Bronchial epithelial cell (primary cell): ENCODE measurements around the gene THSD4. TPM values are rescaled to one million over a fixed set of nuclear protein-coding genes. Genes with fewer than 3 reads are reported as not detected.

Experiments
- DNase-seq: peaks from one replicate; pipeline ENCODE4 v3.0.0-alpha.2; 2010; ENCODE audit warnings: low read depth
- FAIRE-seq: peaks from 2 replicates; lab custom pipeline; 2011; peaks lifted over from hg19 to GRCh38; lab: Jason Lieb, UNC
- H3K27me3 ChIP-seq: 2 replicates; pipeline ENCODE4 v1.5.1; 2011; ENCODE audit warnings: low read length; ENCODE audit not compliant: control insufficient read depth, insufficient read depth
- H3K36me3 ChIP-seq: 2 replicates; pipeline ENCODE4 v1.5.1; 2011; ENCODE audit warnings: low read length; ENCODE audit not compliant: control insufficient read depth, insufficient read depth
- H3K4me3 ChIP-seq: 2 replicates; pipeline ENCODE4 v1.5.1; 2011; ENCODE audit warnings: mild to moderate bottlenecking, low read depth, low read length, control low read depth
- CTCF ChIP-seq: IDR thresholded peaks from 2 replicates; pipeline ENCODE4 v1.5.1; 2011; ENCODE audit warnings: mild to moderate bottlenecking, moderate library complexity, low read length, control low read depth, inconsistent platforms; ENCODE audit not compliant: insufficient read depth, severe bottlenecking
- total RNA-seq: library from RNA; depleted of rRNA; stranded (reverse); fragments of >200 nt; gene quantifications from 2 replicates; pipeline ENCODE4 v1.2.1, GENCODE V29; 2014

Gene THSD4
- total RNA-seq, 1 donor from 2014 or later, result 14.5 TPM

GRCh38 chr15:71117714-71118305 is 2.5 kb downstream of the THSD4 start:
- FAIRE-seq (no peak), DNase-seq (no peak)
- Histone ChIP-seq H3K4me3 (no peak overlapping the region), H3K36me3 (no peaks in the 10 kb centered on the region), H3K27me3 (no peaks in the 10 kb centered on the region)
- no peak for TF ChIP-seq CTCF

- DNase-seq, result no peak
- H3K36me3 ChIP-seq, result no peaks in the 10 kb centered on the region
- no peak for TF ChIP-seq CTCF
- no peak for FAIRE-seq
- H3K27me3 ChIP-seq, result no peaks in the 10 kb centered on the region
- H3K4me3 ChIP-seq, result no peak overlapping the region
Measured at GRCh38 chr15:71118345-71118744, 3.1 kb downstream of the THSD4 start.

GRCh38 chr15:71118881-71119632 is 3.8 kb downstream of the THSD4 start:
- H3K4me3 ChIP-seq, result no peak overlapping the region
- DNase-seq (no peak), FAIRE-seq (no peak)
- no peaks in the 10 kb centered on the region for H3K27me3 ChIP-seq
- no peak for TF ChIP-seq CTCF
- no peaks in the 10 kb centered on the region for H3K36me3 ChIP-seq

- Histone ChIP-seq H3K36me3 (no peaks in the 10 kb centered on the region), H3K4me3 (no peak overlapping the region), H3K27me3 (no peaks in the 10 kb centered on the region)
- FAIRE-seq, result no peak
- no peak for TF ChIP-seq CTCF
- no peak for DNase-seq
Measured at GRCh38 chr15:71120428-71120944, 5.2 kb downstream of the THSD4 start.

GRCh38 chr15:71121442-71121841 is 6.2 kb downstream of the THSD4 start:
- DNase-seq (no peak), FAIRE-seq (peak; percentile 55)
- H3K4me3 ChIP-seq, result no peak overlapping the region
- no peaks in the 10 kb centered on the region for H3K27me3 ChIP-seq
- no peaks in the 10 kb centered on the region for H3K36me3 ChIP-seq
- no peak for TF ChIP-seq CTCF
